Upper lobe of left lung (tissue), 4 donors: Measurements from ENCODE around the gene YPEL1.

Source experiments
- CTCF ChIP-seq, 6 experiments: fragments of 450-650 bp in 4 of 6; fragments of 200-600 bp in 2 of 6; sonication (generic) in 2 of 6; IDR thresholded peaks; one replicate each; pipeline ENCODE4 v1.5.1; 2016 to 2019; ENCODE audit warnings: antibody characterized with exemption in 6 of 6
- EP300 ChIP-seq, 4 donors: sonication (generic); formaldehyde crosslinking; IDR thresholded peaks; one replicate each; pipeline ENCODE4 v1.5.1; 2017; ENCODE audit warnings: antibody characterized with exemption in 4 of 4, control low read depth in 2 of 4
- POLR2A ChIP-seq, 4 donors: fragments of 450-650 bp; IDR thresholded peaks; one replicate each; pipeline ENCODE4 v1.5.1; 2016 to 2017; ENCODE audit warnings: antibody characterized with exemption in 4 of 4, mild to moderate bottlenecking in 2 of 4
- POLR2AphosphoS5 ChIP-seq, 2 donors: sonication (generic); formaldehyde crosslinking; IDR thresholded peaks; one replicate each; pipeline ENCODE4 v1.5.1; 2017; ENCODE audit warnings: antibody characterized with exemption in 2 of 2

GRCh38 chr22:21674638-21675245, 60.9 kb downstream of the YPEL1 start:
- TF ChIP-seq CTCF (IDR thresholded peaks at IDR 0.05) = no peak
- TF ChIP-seq POLR2A (IDR thresholded peaks at IDR 0.05) = no peak
- TF ChIP-seq EP300 (IDR thresholded peaks at IDR 0.05) = no peak
- no peak for TF ChIP-seq POLR2AphosphoS5 (IDR thresholded peaks at IDR 0.05)
